K562 (cell line): ENCODE measurements around the gene GPD2. TPM values are rescaled to one million over a fixed set of nuclear protein-coding genes. Genes with fewer than 3 reads are reported as not detected.
A peak's percentile ranks its signal among the peaks of the same experiment; 100 is the strongest.

Source experiments
- ATAC-seq: fragments of 200-7000 bp; cut with Tn5 transposase; 3 replicates; pipeline ENCODE4 v1.9.1; 2020; ENCODE audit warnings: moderate library complexity
- BruUV-seq: library from RNA; stranded (reverse); fragments of 400-500 nt; replicated peaks from 2 replicates; lab custom pipeline; 2021; lab: Mats Ljungman, UMichigan
- CTCF ChIA-PET: fragments of 300-600 bp; formaldehyde crosslinking; extraction: SDS; loops from one replicate; lab custom pipeline; 2021; ENCODE audit warnings: low intra/inter-chr PET ratio; lab: Yijun Ruan, JAX
- POLR2A ChIA-PET: fragments of 300-600, 350-650 bp; sonication (Branson Sonifier 250); formaldehyde crosslinking; extraction: SDS; loops from one replicate; lab custom pipeline; 2021; ENCODE audit warnings: antibody characterized with exemption, inconsistent platforms; lab: Yijun Ruan, JAX
- DNase-seq, 4 experiments: peaks; one replicate each; pipeline versions ENCODE4 v3.0.0 to v3.0.0-alpha.2; 2011 to 2018; ENCODE audit warnings: low spot score in 3 of 4, mixed read lengths in 3 of 4; ENCODE audit errors: extremely low read depth in 1 of 4
- FAIRE-seq: peaks from 2 replicates; lab custom pipeline; 2011; peaks lifted over from hg19 to GRCh38; lab: Jason Lieb, UNC
- H2AFZ ChIP-seq: 2 replicates; pipeline ENCODE4 v1.6.0; 2011; ENCODE audit warnings: low read depth, low read length, control low read depth, inconsistent platforms
- H3K27ac ChIP-seq: fragments of 200-600 bp; 3 replicates; pipeline ENCODE4 v1.8.0; 2011; ENCODE audit warnings: low read depth, mild to moderate bottlenecking, control low read depth, inconsistent platforms, low read length, moderate library complexity, mixed read lengths; ENCODE audit errors: extremely low read depth
- H3K27me3 ChIP-seq, 2 experiments: fragments of 300-600 bp in 1 of 2; 2 replicates in 1 of 2; 3 replicates in 1 of 2; pipeline versions ENCODE4 v1.6.0 to v1.8.0; 2011; ENCODE audit warnings: inconsistent platforms in 2 of 2, low read length in 2 of 2, mild to moderate bottlenecking in 1 of 2, mixed read lengths in 1 of 2, moderate library complexity in 1 of 2; ENCODE audit not compliant: control insufficient read depth in 2 of 2, insufficient read depth in 2 of 2
- H3K36me3 ChIP-seq: fragments of 300-600 bp; 3 replicates; pipeline ENCODE4 v1.8.0; 2011; ENCODE audit warnings: mild to moderate bottlenecking, low read length, inconsistent platforms; ENCODE audit not compliant: control insufficient read depth, insufficient read depth
- H3K4me1 ChIP-seq, 2 experiments: fragments of 200-600 bp in 1 of 2; replicated peaks in 1 of 2; 2 replicates in 1 of 2; 3 replicates in 1 of 2; pipeline versions ENCODE4 v1.5.1 to v1.8.0; 2011; ENCODE audit warnings: inconsistent platforms in 2 of 2, low read length in 2 of 2, mild to moderate bottlenecking in 1 of 2, mixed read lengths in 1 of 2, moderate library complexity in 1 of 2; ENCODE audit not compliant: control insufficient read depth in 2 of 2, insufficient read depth in 2 of 2
- H3K4me2 ChIP-seq: 2 replicates; pipeline ENCODE4 v1.6.1; 2011; ENCODE audit warnings: low read length, control low read depth, inconsistent platforms, mixed read lengths; ENCODE audit not compliant: insufficient read depth
- H3K4me3 ChIP-seq: fragments of 200-600 bp; sonication (generic), shearing (Covaris generic); 2 replicates; pipeline ENCODE4 v1.5.1; 2016; ENCODE audit warnings: control low read depth, inconsistent platforms
- H3K79me2 ChIP-seq: fragments of 200-600 bp; 3 replicates; pipeline ENCODE4 v1.8.0; 2011; ENCODE audit warnings: low read length, inconsistent platforms; ENCODE audit not compliant: control insufficient read depth, insufficient read depth
- H3K9ac ChIP-seq, 2 experiments: 2 replicates each; pipeline versions ENCODE4 v1.6.0 to v1.6.1; 2011; ENCODE audit warnings: low read depth in 2 of 2, low read length in 2 of 2, control low read depth in 1 of 2, inconsistent platforms in 1 of 2, mild to moderate bottlenecking in 1 of 2, mixed read lengths in 1 of 2; ENCODE audit not compliant: insufficient read depth in 1 of 2
- H3K9me1 ChIP-seq: one replicate; pipeline ENCODE4 v1.6.0; 2011; ENCODE audit warnings: inconsistent platforms, mild to moderate bottlenecking, low read length, moderate library complexity; ENCODE audit not compliant: control insufficient read depth, insufficient read depth
- H3K9me3 ChIP-seq: replicated peaks from 2 replicates; pipeline ENCODE4 v1.5.1; 2011; ENCODE audit warnings: low read depth, low read length, inconsistent platforms; ENCODE audit not compliant: control insufficient read depth, insufficient read depth
- H4K20me1 ChIP-seq: replicated peaks from 2 replicates; pipeline ENCODE4 v1.6.1; 2011; ENCODE audit warnings: low read length, inconsistent platforms, mixed read lengths; ENCODE audit not compliant: control insufficient read depth, insufficient read depth
- CEBPB ChIP-seq: fragments of 450-650 bp; IDR thresholded peaks from 2 replicates; pipeline ENCODE4 v1.6.1; 2016; ENCODE audit warnings: missing genetic modification characterization, missing compliant biosample characterization
- CEBPG ChIP-seq, 3 experiments: fragments of 200-800 bp in 1 of 3; sonication (Bioruptor generic) in 1 of 3; sonication (generic) in 1 of 3; formaldehyde crosslinking in 1 of 3; IDR thresholded peaks in 2 of 3; conservative IDR thresholded peaks in 1 of 3; 2 replicates each; pipeline versions ENCODE4 v1.6.1 to v1.8.0; 2016 to 2022; ENCODE audit warnings: missing compliant biosample characterization in 2 of 3, missing genetic modification characterization in 2 of 3, mild to moderate bottlenecking in 1 of 3, missing genetic modification reagents in 1 of 3
- HEY1 ChIP-seq: fragments of 250-450 bp; sonication (Bioruptor Pico); IDR thresholded peaks from 2 replicates; pipeline ENCODE4 v1.5.0; 2020; ENCODE audit warnings: mild to moderate bottlenecking, moderate library complexity, borderline replicate concordance
- L3MBTL2 ChIP-seq: fragments of 450-650 bp; IDR thresholded peaks from 2 replicates; pipeline ENCODE4 v1.6.1; 2016; ENCODE audit warnings: mild to moderate bottlenecking, moderate library complexity
- YY1 ChIP-seq, 3 experiments: IDR thresholded peaks; 2 replicates each; pipeline ENCODE4 v1.6.1; 2011; ENCODE audit warnings: low read length in 2 of 3, mild to moderate bottlenecking in 2 of 3, moderate library complexity in 2 of 3, borderline replicate concordance in 1 of 3, control low read depth in 1 of 3, low read depth in 1 of 3; ENCODE audit not compliant: insufficient read depth in 3 of 3, insufficient replicate concordance in 2 of 3, control insufficient read depth in 1 of 3, insufficient read length in 1 of 3; ENCODE audit errors: extremely low read depth in 1 of 3
- WGBS: fragments of 100-300 bp; shearing (Covaris generic); methylation state at CpG from one replicate; pipeline ENCODE4 v1.1.6; 2016; ENCODE audit warnings: low coverage, mixed read lengths; ENCODE audit not compliant: insufficient coverage; ENCODE audit errors: missing lambda C conversion rate; 5-methylcytosine and 5-hydroxymethylcytosine counted together
- in situ Hi-C: fragments of 300-500 bp; cut with MboI; formaldehyde crosslinking; loops from 4 replicates; pipeline ENCODE4 v1.15.0; 2018; ENCODE audit warnings: inconsistent platforms, mixed read lengths
- intact Hi-C: fragments of 100-400 bp; cut with micrococcal nuclease; formaldehyde crosslinking; loops from 2 replicates; pipeline ENCODE4 v1.14.2; 2022
- polyA plus RNA-seq, 8 experiments: library from polyadenylated mRNA; depleted of rRNA in 4 of 8; stranded (reverse) in 5 of 8; unstranded in 3 of 8; fragments of >200 nt; fragmentation: Nextera tagmentation in 2 of 8; fragmentation: Illumina TruSeq in 1 of 8; extraction: Ambion mirVana in 2 of 8; extraction: Trizol in 1 of 8; gene quantifications; 2 replicates each; pipeline versions ENCODE4 v1.2.1 to v1.2.3, GENCODE V29; 2011 to 2014; ENCODE audit warnings: inconsistent platforms in 1 of 8, missing spikeins in 1 of 8
- total RNA-seq, 7 experiments: library from RNA; depleted of rRNA in 6 of 7; stranded (reverse); fragments of >200 nt in 6 of 7; fragmentation: Illumina TruSeq in 2 of 7; extraction: Trizol in 2 of 7; gene quantifications; 2 replicates each; pipeline versions ENCODE4 v1.2.1 to v1.2.3, GENCODE V29; 2011 to 2021; ENCODE audit warnings: low replicate concordance in 1 of 7

The GPD2 gene
- total and polyA plus RNA-seq, 9 of the 15 experiments (the other 6 are each of a cell fraction or from before 2014, with no cell fraction given), result 5.2 to 39.2 (median 19.0) TPM

GRCh38 chr2:156437272-156437930 lies 1.2 kb downstream of the GPD2 start:
- no peak for FAIRE-seq
- no peaks in the 10 kb centered on the region for H3K36me3 ChIP-seq
- peak in 2 of 4 experiments; percentile 21 to 31 for DNase-seq
- 0% methylated on average over 6 of the region's 6 CpGs for WGBS
- H3K9ac ChIP-seq, result peak overlapping the region; percentile 53 to 86; a peak in 3 of 4 replicates
- H3K27me3 ChIP-seq, result no peaks in the 10 kb centered on the region
- no peaks in the 10 kb centered on the region for H3K9me1 ChIP-seq
- H3K4me3 ChIP-seq, result peak overlapping the region; percentile 49
- peak overlapping the region; percentile 85 for H3K4me2 ChIP-seq
- no peaks in the 10 kb centered on the region for H3K9me3 ChIP-seq
- in situ Hi-C loops, result no loop called here
- no peaks in the 10 kb centered on the region for H4K20me1 ChIP-seq
- intact Hi-C loops, result loop anchor here (2.0 to 10.0 kb wide), 2 partner anchors 97 to 147 kb away; no protein-coding TSS in a partner anchor
- peak overlapping the region; percentile 85 for H2AFZ ChIP-seq
- ChIA-PET CTCF (no interaction called here), POLR2A (interaction anchor here (0.8 to 1.2 kb wide), 4 partner anchors 32 to 845 kb away, joined by 3 to 4 read pairs (median 4); no protein-coding TSS in a partner anchor)
- H3K79me2 ChIP-seq, result peaks cover 36% of the 10 kb centered on the region
- TF ChIP-seq CEBPB (tag), result peak; percentile 60
- TF ChIP-seq CEBPG (CRISPR knock-in tag; IDR thresholded peaks at IDR 0.05), result no peak
- peak in 1 of 2 experiments; percentile 51; a peak in 2 of 4 replicates for TF ChIP-seq CEBPG (tag; conservative IDR thresholded peaks at IDR 0.05 in 1 of 2, IDR thresholded peaks at IDR 0.05 in 1 of 2)
- peak in 1 of 3 experiments; percentile 59 for TF ChIP-seq YY1 (IDR thresholded peaks at IDR 0.05; ENCODE audit: borderline replicate concordance in 1 of 3, control insufficient read depth in 1 of 3, extremely low read depth in 1 of 3, insufficient read depth in 3 of 3, insufficient read length in 1 of 3, insufficient replicate concordance in 2 of 3, low read depth in 1 of 3, low read length in 2 of 3)
- TF ChIP-seq HEY1 (CRISPR knock-in tag), result no peak
- TF ChIP-seq L3MBTL2, result no peak
- peak overlapping the region; percentile 41 for H3K27ac ChIP-seq
- peaks cover 0 to 12% of the 10 kb centered on the region in 2 experiments; a peak in 3 of 5 replicates for H3K4me1 ChIP-seq
- BruUV-seq, result no TSS peak
- peak; percentile 68 for ATAC-seq
